Stimulated activated CD4-positive, alpha-beta T cell treated with anti-CD3 and anti-CD28 coated beads, Interleukin-2, amount 100 ng/mL, for 48 hours (primary cell): ENCODE measurements around the gene F5.

ENCODE experiments used
- DNase-seq, 2 donors: peaks; one replicate each; pipeline ENCODE4 v3.0.0-alpha.2; 2020

Gene F5

GRCh38 chr1:169586395-169587255, at the start of gene F5:
Gene F5, minus strand, starts transcription at chr1:169586481. Its CDS starts 95 bp downstream, at chr1:169586386.
- peak; percentile 63 to 69 for DNase-seq

- DNase-seq, result no peak
These were observed 48.6 kb upstream of the F5 start for GRCh38 chr1:169634877-169635276.

GRCh38 chr1:169634145-169634544, 47.9 kb upstream of the F5 start:
- DNase-seq, result no peak

GRCh38 chr1:169631249-169631648, 45.0 kb upstream of the F5 start:
- DNase-seq, result no peak

GRCh38 chr1:169630006-169630405, 43.7 kb upstream of the F5 start, which contains the start of gene SELP:
Gene SELP, minus strand, starts transcription at chr1:169630124. Its CDS starts 50 bp downstream, at chr1:169630074.
- no peak for DNase-seq

- DNase-seq, result no peak
These were observed 38.6 kb upstream of the F5 start for GRCh38 chr1:169624912-169625311.

- DNase-seq, result no peak
These were observed 37.8 kb upstream of the F5 start for GRCh38 chr1:169624122-169624521.

- no peak for DNase-seq
These were observed 37.0 kb upstream of the F5 start for GRCh38 chr1:169623132-169623926.

- no peak for DNase-seq
These were observed 34.3 kb upstream of the F5 start for GRCh38 chr1:169620565-169620964.

GRCh38 chr1:169618367-169618766, 32.1 kb upstream of the F5 start:
- DNase-seq, result no peak

- no peak for DNase-seq
These were observed 29.5 kb upstream of the F5 start for GRCh38 chr1:169615803-169616202.

- DNase-seq, result no peak
These were observed 24.6 kb upstream of the F5 start for GRCh38 chr1:169610858-169611257.

- DNase-seq, result no peak
These were observed 23.8 kb upstream of the F5 start for GRCh38 chr1:169610108-169610507.

- DNase-seq, result no peak
These were observed 21.9 kb upstream of the F5 start for GRCh38 chr1:169608226-169608625.

GRCh38 chr1:169604781-169605560, 18.7 kb upstream of the F5 start:
- no peak for DNase-seq

- DNase-seq, result no peak
These were observed 15.0 kb upstream of the F5 start for GRCh38 chr1:169601096-169601881.

GRCh38 chr1:169595764-169596711, 9.8 kb upstream of the F5 start:
- no peak for DNase-seq

- DNase-seq, result no peak
These were observed 8.1 kb upstream of the F5 start for GRCh38 chr1:169594391-169594790.

GRCh38 chr1:169590932-169591331, 4.7 kb upstream of the F5 start:
- DNase-seq, result no peak

GRCh38 chr1:169588785-169589485, 2.7 kb upstream of the F5 start:
- no peak for DNase-seq
